Tibial nerve (tissue), 4 donors: Measurements from ENCODE around the gene CBY1.

Experiments
- EP300 ChIP-seq, 2 donors: sonication (generic); formaldehyde crosslinking; IDR thresholded peaks; one replicate each; pipeline ENCODE4 v1.6.1; 2017; ENCODE audit warnings: antibody characterized with exemption in 2 of 2, mild to moderate bottlenecking in 1 of 2
- POLR2A ChIP-seq, 2 donors: fragments of 450-650 bp; IDR thresholded peaks; one replicate each; pipeline ENCODE4 v1.6.1; 2017; ENCODE audit warnings: antibody characterized with exemption in 2 of 2, mild to moderate bottlenecking in 2 of 2, moderate library complexity in 2 of 2
- TF ChIP-seq, protein P1 (sequence below), 5 experiments: fragments of 200-600 bp in 3 of 5; fragments of 450-650 bp in 2 of 5; sonication (generic) in 3 of 5; IDR thresholded peaks; one replicate each; pipeline ENCODE4 v1.5.1; 2016 to 2019; ENCODE audit warnings: antibody characterized with exemption in 5 of 5, mild to moderate bottlenecking in 3 of 5, moderate library complexity in 2 of 5

GRCh38 chr22:38611559-38611958 lies 44.9 kb upstream of the CBY1 start:
- TF ChIP-seq, protein P1, sequence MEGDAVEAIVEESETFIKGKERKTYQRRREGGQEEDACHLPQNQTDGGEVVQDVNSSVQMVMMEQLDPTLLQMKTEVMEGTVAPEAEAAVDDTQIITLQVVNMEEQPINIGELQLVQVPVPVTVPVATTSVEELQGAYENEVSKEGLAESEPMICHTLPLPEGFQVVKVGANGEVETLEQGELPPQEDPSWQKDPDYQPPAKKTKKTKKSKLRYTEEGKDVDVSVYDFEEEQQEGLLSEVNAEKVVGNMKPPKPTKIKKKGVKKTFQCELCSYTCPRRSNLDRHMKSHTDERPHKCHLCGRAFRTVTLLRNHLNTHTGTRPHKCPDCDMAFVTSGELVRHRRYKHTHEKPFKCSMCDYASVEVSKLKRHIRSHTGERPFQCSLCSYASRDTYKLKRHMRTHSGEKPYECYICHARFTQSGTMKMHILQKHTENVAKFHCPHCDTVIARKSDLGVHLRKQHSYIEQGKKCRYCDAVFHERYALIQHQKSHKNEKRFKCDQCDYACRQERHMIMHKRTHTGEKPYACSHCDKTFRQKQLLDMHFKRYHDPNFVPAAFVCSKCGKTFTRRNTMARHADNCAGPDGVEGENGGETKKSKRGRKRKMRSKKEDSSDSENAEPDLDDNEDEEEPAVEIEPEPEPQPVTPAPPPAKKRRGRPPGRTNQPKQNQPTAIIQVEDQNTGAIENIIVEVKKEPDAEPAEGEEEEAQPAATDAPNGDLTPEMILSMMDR (IDR thresholded peaks at IDR 0.05), result no peak
- no peak for TF ChIP-seq EP300 (IDR thresholded peaks at IDR 0.05)
- no peak for TF ChIP-seq POLR2A (IDR thresholded peaks at IDR 0.05)
